Measurements from ENCODE around the gene STAB1. TPM values are rescaled to one million over a fixed set of nuclear protein-coding genes. Genes with fewer than 3 reads are reported as not detected.

The STAB1 gene
- total and polyA plus RNA-seq, 2 of the 8 experiments (the other 6 are each of a cell fraction or from before 2014, with no cell fraction given), result 1.0 to 1.9 TPM

DNA sequence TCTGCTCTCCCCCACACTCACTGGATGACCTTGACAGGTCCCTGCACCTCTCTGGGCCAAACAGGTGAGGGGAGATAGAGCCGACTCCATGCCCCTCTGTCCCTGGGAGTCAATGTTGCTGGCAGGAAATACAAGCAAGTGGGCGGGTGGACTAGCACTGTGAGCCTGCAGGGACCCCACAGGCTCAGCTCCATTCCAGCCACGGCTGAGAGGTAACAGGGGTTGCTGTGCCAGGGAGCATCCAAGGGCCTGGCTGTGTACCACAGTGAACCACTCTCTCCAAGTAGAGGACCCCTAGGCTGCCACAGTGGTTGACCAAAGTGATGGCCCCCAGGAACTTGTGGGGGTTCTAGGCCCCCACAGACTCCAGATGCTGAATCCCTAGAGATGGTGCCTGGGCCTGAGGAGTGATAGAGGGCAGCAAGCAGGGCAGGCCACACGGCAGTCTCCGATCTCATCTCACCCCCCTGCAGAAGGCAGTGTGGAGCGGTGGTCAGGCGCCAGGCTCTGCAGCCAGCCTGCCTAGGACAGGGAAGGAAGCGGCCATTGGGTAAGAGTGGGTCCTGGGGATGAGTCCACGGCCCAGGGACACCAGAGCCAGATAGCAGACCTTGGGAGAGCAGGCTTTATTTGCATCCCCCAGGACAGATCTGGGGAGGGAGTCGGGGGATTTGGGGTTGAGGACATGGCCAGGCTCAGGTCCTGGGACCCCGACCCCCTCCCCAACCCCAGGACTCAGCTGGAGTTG is 44.5 kb upstream of the STAB1 start (continued):
- TF ChIP-seq, protein P1, sequence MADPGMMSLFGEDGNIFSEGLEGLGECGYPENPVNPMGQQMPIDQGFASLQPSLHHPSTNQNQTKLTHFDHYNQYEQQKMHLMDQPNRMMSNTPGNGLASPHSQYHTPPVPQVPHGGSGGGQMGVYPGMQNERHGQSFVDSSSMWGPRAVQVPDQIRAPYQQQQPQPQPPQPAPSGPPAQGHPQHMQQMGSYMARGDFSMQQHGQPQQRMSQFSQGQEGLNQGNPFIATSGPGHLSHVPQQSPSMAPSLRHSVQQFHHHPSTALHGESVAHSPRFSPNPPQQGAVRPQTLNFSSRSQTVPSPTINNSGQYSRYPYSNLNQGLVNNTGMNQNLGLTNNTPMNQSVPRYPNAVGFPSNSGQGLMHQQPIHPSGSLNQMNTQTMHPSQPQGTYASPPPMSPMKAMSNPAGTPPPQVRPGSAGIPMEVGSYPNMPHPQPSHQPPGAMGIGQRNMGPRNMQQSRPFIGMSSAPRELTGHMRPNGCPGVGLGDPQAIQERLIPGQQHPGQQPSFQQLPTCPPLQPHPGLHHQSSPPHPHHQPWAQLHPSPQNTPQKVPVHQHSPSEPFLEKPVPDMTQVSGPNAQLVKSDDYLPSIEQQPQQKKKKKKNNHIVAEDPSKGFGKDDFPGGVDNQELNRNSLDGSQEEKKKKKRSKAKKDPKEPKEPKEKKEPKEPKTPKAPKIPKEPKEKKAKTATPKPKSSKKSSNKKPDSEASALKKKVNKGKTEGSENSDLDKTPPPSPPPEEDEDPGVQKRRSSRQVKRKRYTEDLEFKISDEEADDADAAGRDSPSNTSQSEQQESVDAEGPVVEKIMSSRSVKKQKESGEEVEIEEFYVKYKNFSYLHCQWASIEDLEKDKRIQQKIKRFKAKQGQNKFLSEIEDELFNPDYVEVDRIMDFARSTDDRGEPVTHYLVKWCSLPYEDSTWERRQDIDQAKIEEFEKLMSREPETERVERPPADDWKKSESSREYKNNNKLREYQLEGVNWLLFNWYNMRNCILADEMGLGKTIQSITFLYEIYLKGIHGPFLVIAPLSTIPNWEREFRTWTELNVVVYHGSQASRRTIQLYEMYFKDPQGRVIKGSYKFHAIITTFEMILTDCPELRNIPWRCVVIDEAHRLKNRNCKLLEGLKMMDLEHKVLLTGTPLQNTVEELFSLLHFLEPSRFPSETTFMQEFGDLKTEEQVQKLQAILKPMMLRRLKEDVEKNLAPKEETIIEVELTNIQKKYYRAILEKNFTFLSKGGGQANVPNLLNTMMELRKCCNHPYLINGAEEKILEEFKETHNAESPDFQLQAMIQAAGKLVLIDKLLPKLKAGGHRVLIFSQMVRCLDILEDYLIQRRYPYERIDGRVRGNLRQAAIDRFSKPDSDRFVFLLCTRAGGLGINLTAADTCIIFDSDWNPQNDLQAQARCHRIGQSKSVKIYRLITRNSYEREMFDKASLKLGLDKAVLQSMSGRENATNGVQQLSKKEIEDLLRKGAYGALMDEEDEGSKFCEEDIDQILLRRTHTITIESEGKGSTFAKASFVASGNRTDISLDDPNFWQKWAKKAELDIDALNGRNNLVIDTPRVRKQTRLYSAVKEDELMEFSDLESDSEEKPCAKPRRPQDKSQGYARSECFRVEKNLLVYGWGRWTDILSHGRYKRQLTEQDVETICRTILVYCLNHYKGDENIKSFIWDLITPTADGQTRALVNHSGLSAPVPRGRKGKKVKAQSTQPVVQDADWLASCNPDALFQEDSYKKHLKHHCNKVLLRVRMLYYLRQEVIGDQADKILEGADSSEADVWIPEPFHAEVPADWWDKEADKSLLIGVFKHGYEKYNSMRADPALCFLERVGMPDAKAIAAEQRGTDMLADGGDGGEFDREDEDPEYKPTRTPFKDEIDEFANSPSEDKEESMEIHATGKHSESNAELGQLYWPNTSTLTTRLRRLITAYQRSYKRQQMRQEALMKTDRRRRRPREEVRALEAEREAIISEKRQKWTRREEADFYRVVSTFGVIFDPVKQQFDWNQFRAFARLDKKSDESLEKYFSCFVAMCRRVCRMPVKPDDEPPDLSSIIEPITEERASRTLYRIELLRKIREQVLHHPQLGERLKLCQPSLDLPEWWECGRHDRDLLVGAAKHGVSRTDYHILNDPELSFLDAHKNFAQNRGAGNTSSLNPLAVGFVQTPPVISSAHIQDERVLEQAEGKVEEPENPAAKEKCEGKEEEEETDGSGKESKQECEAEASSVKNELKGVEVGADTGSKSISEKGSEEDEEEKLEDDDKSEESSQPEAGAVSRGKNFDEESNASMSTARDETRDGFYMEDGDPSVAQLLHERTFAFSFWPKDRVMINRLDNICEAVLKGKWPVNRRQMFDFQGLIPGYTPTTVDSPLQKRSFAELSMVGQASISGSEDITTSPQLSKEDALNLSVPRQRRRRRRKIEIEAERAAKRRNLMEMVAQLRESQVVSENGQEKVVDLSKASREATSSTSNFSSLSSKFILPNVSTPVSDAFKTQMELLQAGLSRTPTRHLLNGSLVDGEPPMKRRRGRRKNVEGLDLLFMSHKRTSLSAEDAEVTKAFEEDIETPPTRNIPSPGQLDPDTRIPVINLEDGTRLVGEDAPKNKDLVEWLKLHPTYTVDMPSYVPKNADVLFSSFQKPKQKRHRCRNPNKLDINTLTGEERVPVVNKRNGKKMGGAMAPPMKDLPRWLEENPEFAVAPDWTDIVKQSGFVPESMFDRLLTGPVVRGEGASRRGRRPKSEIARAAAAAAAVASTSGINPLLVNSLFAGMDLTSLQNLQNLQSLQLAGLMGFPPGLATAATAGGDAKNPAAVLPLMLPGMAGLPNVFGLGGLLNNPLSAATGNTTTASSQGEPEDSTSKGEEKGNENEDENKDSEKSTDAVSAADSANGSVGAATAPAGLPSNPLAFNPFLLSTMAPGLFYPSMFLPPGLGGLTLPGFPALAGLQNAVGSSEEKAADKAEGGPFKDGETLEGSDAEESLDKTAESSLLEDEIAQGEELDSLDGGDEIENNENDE (IDR thresholded peaks at IDR 0.05; ENCODE audit: insufficient replicate concordance, low read length), result no peak
- TF ChIP-seq SP1 (IDR thresholded peaks at IDR 0.05; ENCODE audit: low read depth, low read length) (no peak), SRF (IDR thresholded peaks at IDR 0.05; ENCODE audit: low read depth, low read length) (no peak), FOSL1 (IDR thresholded peaks at IDR 0.05; ENCODE audit: insufficient read depth, low read depth, low read length) (no peak)
